ENCODE measurements around the gene BTNL9.
"Not testable (repeated sequence)": the region's sequence is repeated elsewhere in the genome, so short reads cannot be mapped to it uniquely, and the experiment has no call there.

BTNL9 gene

GRCh38 chr5:181097759-181098491, 57.9 kb downstream of the BTNL9 start:
- not testable (repeated sequence) for DNase-seq (ENCODE audit: extremely low read depth in 1 of 2, low read depth in 1 of 2)

- DNase-seq (ENCODE audit: extremely low read depth in 1 of 2, low read depth in 1 of 2), result no peak
Measured at GRCh38 chr5:181098762-181099601, 58.9 kb downstream of the BTNL9 start.

- no peak for DNase-seq (ENCODE audit: extremely low read depth in 1 of 2, low read depth in 1 of 2)
Measured at GRCh38 chr5:181099602-181100086, 59.6 kb downstream of the BTNL9 start.

GRCh38 chr5:181100121-181100875, 60.2 kb downstream of the BTNL9 start:
- no peak for DNase-seq (ENCODE audit: extremely low read depth in 1 of 2, low read depth in 1 of 2)

- DNase-seq (ENCODE audit: extremely low read depth in 1 of 2, low read depth in 1 of 2), result not testable (repeated sequence)
Measured at GRCh38 chr5:181101030-181101641, 61.1 kb downstream of the BTNL9 start.

DNA sequence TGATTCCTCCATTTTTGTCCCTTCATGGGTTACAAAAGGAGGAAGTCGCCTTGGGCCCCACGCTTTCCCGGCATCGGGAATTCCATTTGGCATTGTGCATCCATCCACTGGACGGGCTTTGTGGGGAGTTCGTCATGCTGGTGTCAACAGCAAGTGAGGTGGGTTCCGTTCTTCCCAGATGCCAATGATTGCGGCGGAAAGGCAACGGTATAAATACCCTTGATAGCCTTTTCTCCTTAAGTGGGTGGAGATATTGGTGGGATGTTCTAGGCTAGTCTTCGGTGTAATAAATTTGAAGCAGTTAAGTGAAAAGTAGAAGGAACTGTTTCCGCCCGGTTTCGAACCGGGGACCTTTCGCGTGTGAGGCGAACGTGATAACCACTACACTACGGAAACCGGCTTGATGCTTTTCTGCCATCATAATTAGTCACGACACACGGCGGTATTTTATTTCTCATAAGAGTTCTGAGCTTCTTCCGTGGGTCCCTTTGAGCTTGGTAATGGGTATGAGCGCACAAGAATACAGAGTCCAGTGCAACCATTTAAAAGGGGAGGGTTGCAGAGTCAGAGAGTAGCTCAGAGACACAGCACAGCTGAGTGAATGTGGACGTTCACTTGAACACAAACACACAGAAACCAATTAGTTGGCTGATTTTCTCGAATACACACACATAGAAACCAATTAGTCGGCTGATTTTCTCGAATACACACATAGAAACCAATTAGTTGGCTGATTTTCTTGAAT, 62.0 kb downstream of the BTNL9 start:
- not testable (repeated sequence) for DNase-seq (ENCODE audit: extremely low read depth in 1 of 2, low read depth in 1 of 2)

- not testable (repeated sequence) for DNase-seq (ENCODE audit: extremely low read depth in 1 of 2, low read depth in 1 of 2)
Measured at GRCh38 chr5:181104259-181104568, 64.1 kb downstream of the BTNL9 start.

DNA sequence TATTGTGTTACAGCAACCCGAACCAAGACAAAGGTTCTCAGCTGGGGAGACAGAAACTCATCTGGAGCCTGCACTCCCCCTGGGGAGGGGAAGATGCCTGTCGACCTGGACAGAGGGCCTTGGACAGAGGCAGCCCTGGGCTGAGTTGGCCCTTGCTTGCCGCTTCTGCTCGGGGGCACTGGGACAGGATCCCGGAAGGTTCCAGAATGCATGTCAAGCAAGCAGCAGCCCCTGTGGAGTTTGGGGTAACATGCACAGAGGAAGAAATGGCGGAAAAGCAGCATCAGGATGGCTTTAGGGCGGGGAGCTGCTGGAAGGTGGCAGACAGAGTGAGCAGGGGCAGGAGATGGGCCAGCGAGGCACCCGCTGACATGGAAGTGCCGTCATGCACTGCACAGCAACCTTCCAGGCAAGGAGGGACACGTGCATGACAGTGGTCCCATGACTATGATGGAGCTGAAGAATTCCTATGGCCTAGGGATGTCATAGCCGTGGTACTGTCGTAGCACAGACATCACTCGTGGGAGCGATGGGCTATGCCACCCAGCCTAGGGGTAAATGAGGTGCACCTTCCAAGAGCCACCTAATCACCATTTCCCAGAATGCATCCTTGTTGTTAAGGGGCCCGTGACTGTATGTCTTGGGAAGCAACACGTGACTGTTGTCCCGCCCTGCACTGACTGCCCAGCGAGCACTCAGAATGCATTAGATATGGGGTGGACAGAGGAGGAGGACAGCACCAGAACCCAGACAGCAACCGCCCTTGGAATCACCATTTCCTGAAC, 64.7 kb downstream of the BTNL9 start:
- DNase-seq (ENCODE audit: extremely low read depth in 1 of 2, low read depth in 1 of 2), result not testable (repeated sequence)

- no peak for DNase-seq (ENCODE audit: extremely low read depth in 1 of 2, low read depth in 1 of 2)
Measured at GRCh38 chr5:181105391-181106025, 65.4 kb downstream of the BTNL9 start.

DNA sequence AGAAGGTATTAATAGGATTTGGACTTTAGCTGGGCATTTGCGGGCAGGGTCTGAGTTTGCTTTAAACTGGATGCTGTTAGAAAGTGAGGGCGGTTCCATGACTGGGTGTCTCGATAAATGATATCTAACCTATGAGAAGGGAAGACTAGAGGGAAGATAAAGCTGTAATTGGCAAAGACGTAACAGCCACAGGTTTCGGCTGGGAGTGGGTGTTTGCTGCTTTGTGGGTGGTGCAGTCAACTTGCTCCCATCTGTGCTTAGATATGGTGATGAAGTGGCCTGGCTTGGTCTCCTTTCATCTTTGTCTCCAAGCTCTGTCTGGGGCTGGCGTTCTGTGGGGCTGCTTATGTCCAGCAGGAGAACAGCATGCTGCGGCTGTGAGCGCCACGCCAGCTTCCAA, 67.6 kb downstream of the BTNL9 start:
- no peak for DNase-seq (ENCODE audit: extremely low read depth in 1 of 2, low read depth in 1 of 2)

DNA sequence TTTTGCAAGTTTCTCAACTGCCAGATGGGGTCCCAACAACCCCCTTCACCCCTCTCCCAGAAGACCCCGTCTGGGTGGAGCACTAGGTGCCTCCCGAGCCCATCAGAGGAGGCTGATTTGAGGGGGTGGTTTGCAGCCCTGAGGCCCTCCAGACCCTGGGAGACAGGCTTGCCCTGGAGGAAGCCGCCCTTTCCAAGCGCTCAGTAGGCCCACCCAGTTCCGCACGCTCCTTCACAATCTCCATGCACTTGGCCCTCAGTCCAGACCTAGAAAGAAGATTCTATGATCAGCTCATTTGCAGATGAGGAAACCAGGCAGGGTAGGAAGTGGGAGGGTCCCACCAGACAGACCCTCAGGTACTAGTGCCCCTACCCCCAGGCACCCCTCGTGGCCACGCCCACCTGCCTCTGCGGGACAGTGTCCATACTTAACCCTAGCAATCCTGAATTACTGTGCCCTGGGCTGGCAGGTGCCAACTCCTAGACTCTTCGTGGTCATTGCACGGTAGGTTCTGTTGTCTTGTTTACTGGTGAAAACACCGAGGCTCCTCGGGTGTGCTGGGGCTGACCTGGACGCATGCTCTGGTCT, 68.6 kb downstream of the BTNL9 start:
- DNase-seq (ENCODE audit: extremely low read depth in 1 of 2, low read depth in 1 of 2), result no peak

DNA sequence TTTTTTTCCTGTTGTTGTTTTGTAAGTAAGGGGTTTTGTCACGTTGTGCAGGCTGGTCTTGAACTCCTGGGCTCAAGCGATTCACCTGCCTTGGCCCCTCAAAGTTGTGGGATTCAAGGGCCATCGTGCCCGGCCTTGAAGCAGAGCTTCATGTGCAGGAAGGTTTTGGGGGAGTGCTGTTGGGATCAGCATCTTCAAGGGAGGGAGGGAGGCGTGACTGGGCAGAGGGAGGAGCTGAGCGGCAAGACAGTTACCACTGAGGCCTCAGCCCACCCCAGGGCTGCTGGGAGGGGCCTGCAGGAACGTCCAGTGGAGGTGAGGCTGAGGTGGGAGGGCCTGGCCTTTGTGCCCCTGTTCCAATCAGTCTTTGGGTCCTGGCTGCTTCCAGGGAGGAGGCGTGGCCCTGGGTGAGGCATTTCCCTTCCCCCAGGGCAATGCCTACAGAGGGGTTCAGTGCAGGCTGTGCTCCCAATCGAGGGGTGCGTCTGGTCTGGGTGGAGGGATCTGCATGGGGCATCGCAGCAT, 69.5 kb downstream of the BTNL9 start:
- no peak for DNase-seq (ENCODE audit: extremely low read depth in 1 of 2, low read depth in 1 of 2)

- no peak for DNase-seq (ENCODE audit: extremely low read depth in 1 of 2, low read depth in 1 of 2)
Measured at GRCh38 chr5:181111010-181111409, 70.9 kb downstream of the BTNL9 start.
